ENCODE measurements around the gene RNF149.
A peak's percentile ranks its signal among the peaks of the same experiment; 100 is the strongest.
"Not testable (repeated sequence)": the region's sequence is repeated elsewhere in the genome, so short reads cannot be mapped to it uniquely, and the experiment has no call there.

The RNF149 gene

GRCh38 chr2:101253013-101253702 lies 55.3 kb downstream of the RNF149 start:
- peak in 1 of 2 experiments; percentile 40 for DNase-seq

GRCh38 chr2:101252408-101253012 lies 56.0 kb downstream of the RNF149 start, which contains the start of gene CNOT11:
CNOT11 (plus strand) TSS chr2:101252886; CDS start chr2:101252965, 79 bp downstream.
- DNase-seq: peak; percentile 93 to 96

GRCh38 chr2:101251844-101252407 lies 56.6 kb downstream of the RNF149 start:
- peak; percentile 57 to 78 for DNase-seq

GRCh38 chr2:101251246-101251781 lies 57.2 kb downstream of the RNF149 start:
- DNase-seq: not testable (repeated sequence)

DNA sequence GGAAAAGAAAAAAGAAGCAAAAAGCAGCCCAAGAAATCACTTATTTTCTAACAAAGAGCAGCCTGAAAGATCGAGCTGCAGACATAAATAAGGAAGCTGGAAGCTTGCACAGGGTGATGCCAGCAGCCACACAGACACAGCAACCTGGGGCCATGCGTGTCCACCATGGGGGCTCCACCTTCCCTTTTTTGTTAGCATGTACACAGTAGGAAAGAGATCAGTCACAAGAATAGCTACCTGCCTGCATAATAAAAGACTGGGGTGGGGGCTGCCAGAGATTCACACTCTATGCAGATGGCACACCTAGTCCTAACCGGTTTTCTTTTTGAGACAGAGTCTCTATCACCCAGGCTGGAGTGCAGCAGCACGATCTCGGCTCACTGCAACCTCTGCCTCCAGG lies 58.7 kb downstream of the RNF149 start:
- DNase-seq: no peak

DNA sequence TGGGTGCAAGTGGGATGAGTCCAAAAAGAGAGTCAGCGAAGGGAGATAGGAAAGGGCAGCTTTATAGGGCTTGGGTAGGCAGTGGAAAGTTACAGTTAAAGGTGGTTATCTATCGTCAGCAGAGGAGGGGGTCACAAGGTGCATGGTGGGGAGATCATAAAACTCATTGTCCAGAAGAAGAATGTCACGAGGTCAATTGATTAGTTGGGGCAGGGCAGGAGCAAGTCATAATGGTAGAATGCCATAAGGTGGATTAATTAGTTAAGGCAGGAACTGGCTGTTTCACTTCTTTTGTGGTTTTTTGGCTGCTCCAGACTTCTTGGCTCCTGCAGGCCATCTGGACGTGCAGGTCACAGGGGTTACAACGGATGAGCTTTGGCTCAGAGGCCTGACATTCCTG lies 59.7 kb downstream of the RNF149 start:
- DNase-seq: not testable (repeated sequence)

DNA sequence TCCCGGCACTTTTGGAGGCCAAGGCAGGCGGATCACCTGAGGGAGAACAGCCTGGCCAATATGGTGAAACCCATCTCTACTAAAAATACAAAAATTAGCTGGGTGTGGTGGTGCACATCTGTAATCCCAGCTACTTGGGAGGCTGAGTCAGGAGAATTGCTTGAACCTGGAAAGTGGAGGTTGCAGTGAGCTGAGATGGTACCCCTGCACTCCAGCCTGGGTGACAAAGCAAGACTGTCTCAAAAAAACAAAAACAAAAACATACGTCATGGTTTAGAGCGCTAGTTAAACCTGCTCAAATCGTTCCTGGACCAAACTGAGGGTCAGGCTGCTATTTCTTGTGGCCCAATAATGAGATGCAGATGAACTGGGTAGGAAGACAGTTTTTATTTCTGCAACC lies 63.0 kb downstream of the RNF149 start:
- not testable (repeated sequence) for DNase-seq

- DNase-seq: not testable (repeated sequence)
These were observed 63.6 kb downstream of the RNF149 start for GRCh38 chr2:101244899-101245298.

GRCh38 chr2:101244373-101244772 lies 64.1 kb downstream of the RNF149 start:
- DNase-seq: not testable (repeated sequence)

DNA sequence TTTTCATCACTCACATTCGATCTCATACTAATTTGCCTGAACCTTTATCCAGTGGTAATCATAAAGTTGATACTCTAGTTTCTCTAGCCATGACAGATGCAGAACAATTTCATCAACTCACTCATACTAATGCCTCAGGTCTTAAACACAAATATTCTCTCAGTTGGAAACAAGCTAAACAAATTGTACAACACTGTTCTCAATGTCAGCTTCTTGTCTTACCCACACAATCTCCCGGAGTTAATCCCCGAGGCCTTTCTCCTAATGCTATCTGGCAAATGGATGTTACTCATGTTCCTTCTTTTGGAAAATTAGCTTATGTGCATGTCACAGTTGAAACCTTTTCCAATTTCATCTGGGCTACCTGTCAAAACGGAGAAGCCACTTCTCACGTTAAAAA lies 67.3 kb downstream of the RNF149 start:
- DNase-seq: no peak

- DNase-seq: not testable (repeated sequence)
These were observed 67.8 kb downstream of the RNF149 start for GRCh38 chr2:101240694-101241093.

DNA sequence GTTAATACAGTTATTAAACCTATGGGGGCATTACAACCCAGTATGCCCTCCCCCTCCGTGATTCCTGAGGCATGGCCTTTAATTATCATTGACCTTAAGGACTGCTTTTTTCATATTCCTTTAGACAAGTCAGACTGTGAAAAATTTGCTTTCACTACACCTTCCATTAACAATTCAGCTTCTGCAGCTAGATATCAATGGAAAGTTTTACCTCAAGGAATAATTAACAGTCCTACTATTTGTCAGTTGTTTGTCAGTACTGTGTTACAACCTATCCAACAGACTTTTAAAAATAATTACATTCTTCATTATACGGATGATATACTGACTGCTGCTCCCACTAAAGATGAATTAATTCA lies 68.8 kb downstream of the RNF149 start:
- not testable (repeated sequence) for DNase-seq

GRCh38 chr2:101238930-101239759 lies 69.4 kb downstream of the RNF149 start:
- DNase-seq: no peak

DNA sequence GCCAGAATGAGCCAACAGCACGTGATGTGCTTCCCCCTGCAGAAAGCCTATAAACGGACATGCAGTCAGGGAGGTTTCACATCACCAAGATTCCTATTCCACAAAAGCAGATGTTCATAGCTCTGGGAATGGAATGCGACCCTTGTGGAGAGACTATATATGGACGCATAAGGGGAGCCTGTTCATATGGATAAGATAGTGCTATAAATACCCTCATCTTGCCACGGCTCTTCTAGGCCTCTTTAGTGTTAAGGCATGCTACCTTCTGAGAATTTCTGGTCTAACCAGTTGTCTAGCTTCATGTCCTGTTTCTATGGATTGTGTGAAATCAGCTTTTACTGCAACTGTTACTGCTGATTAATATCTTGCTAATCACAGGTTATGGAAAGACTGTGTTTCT lies 70.6 kb downstream of the RNF149 start:
- not testable (repeated sequence) for DNase-seq

GRCh38 chr2:101235956-101236355 lies 72.5 kb downstream of the RNF149 start:
- DNase-seq: not testable (repeated sequence)

DNA sequence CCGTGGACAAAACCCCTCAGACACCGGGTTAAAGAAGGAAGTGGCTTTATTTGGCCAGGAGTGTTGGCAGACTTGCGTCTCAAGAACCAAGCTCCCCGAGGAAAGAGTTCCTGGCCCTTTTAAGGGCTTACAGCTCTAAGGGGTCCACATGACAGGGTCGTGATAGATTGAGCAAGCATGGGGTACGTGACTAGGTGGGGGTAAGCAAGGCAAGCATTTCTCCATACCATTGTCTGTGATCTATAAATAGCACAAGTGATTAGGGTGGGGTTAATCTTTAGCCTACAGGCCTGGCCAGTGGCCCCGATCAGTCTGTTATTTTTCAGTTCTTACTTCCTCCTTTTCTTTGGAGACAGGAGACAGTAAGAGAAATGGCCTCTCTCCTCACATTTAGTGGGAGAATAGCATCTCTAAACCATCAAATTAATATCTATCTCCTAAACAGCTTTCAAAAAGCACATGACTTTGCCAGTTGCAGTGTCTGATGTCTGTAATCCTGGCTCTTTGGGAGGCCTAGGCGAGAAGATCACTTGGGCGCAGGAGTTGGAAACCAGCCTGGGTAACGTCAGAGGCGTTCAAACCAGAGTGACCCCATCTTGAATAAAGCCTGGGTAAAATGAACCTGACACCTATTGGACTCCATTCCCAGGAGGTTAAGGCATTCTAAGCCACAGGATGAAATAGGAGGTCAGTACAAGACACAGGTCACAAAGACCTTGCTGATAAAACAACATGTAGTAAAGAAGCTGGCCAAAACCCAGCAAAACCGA lies 74.1 kb downstream of the RNF149 start:
- no peak for DNase-seq

DNA sequence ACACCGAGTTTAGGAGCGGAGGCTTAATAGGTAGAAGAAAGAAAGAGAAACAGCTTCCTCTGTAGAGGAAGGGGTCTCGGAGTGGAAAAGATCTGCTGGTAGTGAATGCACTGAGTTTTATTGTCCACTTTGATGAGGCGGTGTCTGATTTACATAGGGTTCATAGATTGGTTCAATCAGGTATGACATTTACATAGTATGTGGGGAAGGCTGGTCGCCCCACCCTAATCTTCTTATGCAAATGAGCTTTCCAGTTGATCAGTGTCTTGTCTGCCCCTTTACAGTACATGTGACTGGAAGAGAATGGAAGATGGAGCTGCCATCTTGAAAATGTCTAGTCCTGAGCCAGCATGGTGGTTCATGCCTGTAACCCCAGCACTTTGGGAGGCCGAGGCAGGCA lies 75.7 kb downstream of the RNF149 start:
- DNase-seq: no peak

GRCh38 chr2:101231937-101232730 lies 76.4 kb downstream of the RNF149 start:
- DNase-seq: no peak

GRCh38 chr2:101231240-101231639 lies 77.3 kb downstream of the RNF149 start:
- DNase-seq: no peak

- DNase-seq: no peak
These were observed 77.9 kb downstream of the RNF149 start for GRCh38 chr2:101230541-101231001.
